IPS-20b (cell line): ENCODE results near the gene MXD4.
"Not testable (repeated sequence)": the region's sequence is repeated elsewhere in the genome, so short reads cannot be mapped to it uniquely, and the experiment has no call there.

Experiments
- H3K27ac ChIP-seq: one replicate; pipeline ENCODE4 v1.5.1; 2013; ENCODE audit warnings: low read length
- H3K27me3 ChIP-seq: 2 replicates; pipeline ENCODE4 v1.6.1; 2013; ENCODE audit warnings: mild to moderate bottlenecking, low read length, inconsistent platforms; ENCODE audit not compliant: insufficient read depth
- H3K36me3 ChIP-seq: 2 replicates; pipeline ENCODE4 v1.6.1; 2013; ENCODE audit warnings: low read depth, mild to moderate bottlenecking, inconsistent platforms, low read length, moderate library complexity; ENCODE audit not compliant: insufficient read depth
- H3K4me1 ChIP-seq: 2 replicates; pipeline ENCODE4 v1.6.1; 2013; ENCODE audit warnings: mild to moderate bottlenecking, control low read depth, inconsistent platforms, low read length, moderate library complexity; ENCODE audit not compliant: insufficient read depth
- H3K4me3 ChIP-seq: 2 replicates; pipeline ENCODE4 v1.5.1; 2013; ENCODE audit warnings: mild to moderate bottlenecking, low read length, inconsistent platforms
- H3K9ac ChIP-seq: 2 replicates; pipeline ENCODE4 v1.6.1; 2013; ENCODE audit warnings: low read depth, mild to moderate bottlenecking, inconsistent platforms, low read length, moderate library complexity
- H3K9me3 ChIP-seq: 2 replicates; pipeline ENCODE4 v1.6.1; 2013; ENCODE audit warnings: mild to moderate bottlenecking, low read depth, low read length, inconsistent platforms; ENCODE audit not compliant: insufficient read depth

Gene MXD4

DNA sequence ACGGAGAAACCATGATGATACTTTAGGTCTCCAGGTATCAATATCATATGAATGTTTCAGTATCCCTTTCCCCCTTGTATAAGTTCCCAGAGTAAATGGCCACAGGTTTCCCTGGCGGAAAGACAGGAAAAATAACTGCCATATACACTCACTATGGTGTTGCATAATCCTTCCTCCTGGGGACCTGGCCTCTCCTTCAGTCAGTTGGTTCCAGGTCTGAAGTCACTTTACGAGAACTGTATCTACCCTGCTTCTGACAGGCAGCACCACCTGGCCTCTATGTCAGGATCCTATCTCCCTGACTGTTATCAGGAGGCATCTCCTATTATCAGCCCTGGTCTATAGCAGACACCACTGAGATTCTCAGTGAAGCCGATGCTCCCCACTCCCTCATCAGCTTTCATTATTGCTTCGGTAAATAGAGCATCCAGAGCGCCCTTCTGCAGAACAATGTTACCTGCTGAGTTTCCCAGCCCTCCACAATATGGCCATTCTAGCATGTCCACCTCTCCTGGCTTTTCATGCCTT lies 42.6 kb downstream of the MXD4 start:
- Histone ChIP-seq H3K27ac (no peak overlapping the region), H3K4me3 (no peak overlapping the region), H3K4me1 (peaks cover 38% of the 10 kb centered on the region), H3K9ac (no peak overlapping the region), H3K27me3 (peaks cover 47% of the 10 kb centered on the region; the same call in 1 of the 2 replicates), H3K9me3 (no peaks in the 10 kb centered on the region), H3K36me3 (no peaks in the 10 kb centered on the region)

DNA sequence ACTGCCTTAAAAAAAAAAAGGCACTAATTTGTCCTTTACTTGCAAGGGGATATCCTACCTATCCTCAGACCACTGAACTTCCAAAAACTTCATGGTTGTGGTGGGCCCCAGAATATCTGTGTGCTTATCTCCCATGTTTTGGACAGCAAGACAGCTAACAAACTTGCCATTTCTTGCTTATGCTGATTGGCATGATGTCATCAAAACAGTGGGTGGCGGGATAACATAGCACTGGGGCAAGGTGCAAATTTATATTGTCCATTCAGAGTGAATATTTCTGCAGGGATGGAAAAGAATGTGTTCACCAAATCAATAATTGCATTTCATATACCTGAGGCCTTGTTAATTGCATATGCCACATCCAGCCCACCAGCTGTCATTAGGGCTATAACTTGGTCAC lies 43.5 kb downstream of the MXD4 start:
- H3K36me3 ChIP-seq = no peaks in the 10 kb centered on the region
- no peak overlapping the region for H3K9ac ChIP-seq
- H3K27me3 ChIP-seq = peaks cover 47% of the 10 kb centered on the region; the same call in 1 of the 2 replicates
- peaks cover 36% of the 10 kb centered on the region for H3K4me1 ChIP-seq
- no peak overlapping the region for H3K4me3 ChIP-seq
- H3K9me3 ChIP-seq = no peaks in the 10 kb centered on the region
- no peak overlapping the region for H3K27ac ChIP-seq

DNA sequence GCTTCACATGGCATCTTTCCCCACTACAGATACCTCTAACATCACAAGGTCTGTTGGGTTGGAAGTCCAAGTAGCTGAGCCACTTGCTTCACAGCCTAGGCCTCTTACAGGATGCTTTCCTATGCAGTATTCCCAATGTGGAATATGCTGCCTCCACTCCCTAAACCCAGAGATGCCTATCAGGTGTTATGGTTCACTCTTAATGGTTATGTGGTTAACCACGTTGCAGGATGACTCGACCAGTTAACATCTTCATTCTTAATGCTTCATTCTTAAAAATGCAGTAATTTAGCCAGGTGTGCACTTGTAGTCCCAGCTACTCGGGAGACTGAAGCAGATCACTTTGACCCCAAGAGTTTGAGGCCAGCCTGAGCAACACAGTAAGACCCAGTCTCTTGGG lies 44.2 kb downstream of the MXD4 start:
- Histone ChIP-seq H3K27me3 (peaks cover 47% of the 10 kb centered on the region; the same call in 1 of the 2 replicates), H3K27ac (no peak overlapping the region), H3K36me3 (no peaks in the 10 kb centered on the region), H3K4me3 (no peak overlapping the region), H3K9ac (no peak overlapping the region), H3K9me3 (no peaks in the 10 kb centered on the region), H3K4me1 (peaks cover 29% of the 10 kb centered on the region)

- Histone ChIP-seq H3K4me1 (peaks cover 9% of the 10 kb centered on the region; the same call in 1 of the 2 replicates), H3K9me3 (no peaks in the 10 kb centered on the region), H3K27ac (no peak overlapping the region), H3K27me3 (peaks cover 26% of the 10 kb centered on the region; the same call in 1 of the 2 replicates), H3K9ac (no peak overlapping the region), H3K4me3 (no peak overlapping the region), H3K36me3 (no peaks in the 10 kb centered on the region)
Observed at GRCh38 chr4:2212831-2213230, 49.1 kb downstream of the MXD4 start.

DNA sequence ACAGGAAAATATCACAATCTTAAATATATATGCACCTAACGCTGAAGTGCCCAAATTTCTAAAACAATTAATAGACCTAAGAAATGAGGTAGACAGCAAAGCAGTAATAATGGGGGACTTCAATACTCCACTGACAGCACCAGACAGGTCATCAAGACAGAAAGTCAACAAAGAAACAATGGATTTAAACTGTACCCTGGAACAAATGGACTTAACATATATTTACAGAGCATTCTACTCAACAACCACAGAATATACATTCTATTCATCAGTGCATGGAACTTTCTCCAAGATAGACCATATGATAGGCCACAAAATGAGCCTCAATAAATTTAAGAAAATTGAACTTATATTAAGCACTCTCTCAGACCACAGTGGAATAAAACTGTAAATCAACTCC lies 59.1 kb downstream of the MXD4 start:
- not testable (repeated sequence) for H3K4me1 ChIP-seq, H3K27me3 ChIP-seq, H3K9ac ChIP-seq, H3K27ac ChIP-seq, H3K4me3 ChIP-seq, H3K9me3 ChIP-seq, H3K36me3 ChIP-seq
